ENCODE measurements around the gene PTPRM. TPM values are rescaled to one million over a fixed set of nuclear protein-coding genes. Genes with fewer than 3 reads are reported as not detected.

The PTPRM gene
- total RNA-seq, 4 donors from 2014 or later: 21.4 to 41.8 (median 29.6) TPM

DNA sequence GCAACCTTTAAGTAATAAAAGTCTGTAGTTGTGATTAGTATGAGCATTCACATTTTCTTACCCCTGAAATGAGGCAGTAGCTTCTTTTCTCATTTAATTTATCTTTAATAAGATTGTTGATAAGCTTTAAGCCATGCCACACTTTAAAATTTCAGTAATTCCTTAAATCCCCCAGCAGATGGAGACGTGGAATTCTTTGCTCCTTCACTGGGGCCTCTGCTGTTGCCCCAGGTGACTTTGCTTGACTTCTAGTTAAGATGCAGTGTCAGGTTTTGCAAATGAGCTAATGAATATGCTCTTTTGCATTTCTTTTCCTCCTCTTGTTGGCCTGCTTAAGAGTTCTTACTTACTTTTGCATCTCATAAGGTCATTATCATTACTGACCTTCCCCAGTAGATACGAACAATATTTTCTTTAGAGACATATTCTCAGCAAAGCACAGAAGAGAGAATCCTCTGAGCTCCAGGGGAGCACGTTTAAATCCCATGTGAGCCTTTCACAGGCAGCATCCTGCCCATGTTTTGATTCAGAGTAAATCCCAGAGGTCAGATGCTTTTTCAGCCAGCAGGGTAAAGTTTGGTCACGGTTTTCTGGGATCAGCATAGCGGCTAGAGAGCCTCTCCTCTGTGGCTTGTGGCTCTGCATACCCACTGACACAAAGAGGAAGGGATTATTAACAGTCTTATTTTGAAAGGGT, 222.9 kb downstream of the PTPRM start:
- no peak for DNase-seq (ENCODE audit: low spot score in 2 of 2)

GRCh38 chr18:7793100-7793499, 226.0 kb downstream of the PTPRM start:
- intact Hi-C loops (cut with DNase I; ENCODE audit: low total_unique reads): no loop called here
- DNase-seq (ENCODE audit: low spot score in 2 of 2): no peak

More for the DNA sequence above, 222.9 kb downstream of the PTPRM start:
- WGBS, 2 donors: 57 to 59% methylated on average over 5 of the region's 5 CpGs
- no peak overlapping the region for H3K4me3 ChIP-seq (ENCODE audit: low read depth, poor library complexity, severe bottlenecking)
- intact Hi-C loops (cut with DNase I; ENCODE audit: low total_unique reads): no loop called here
- no peak for TF ChIP-seq POLR2A (IDR thresholded peaks at IDR 0.05)
- TF ChIP-seq, protein P1, sequence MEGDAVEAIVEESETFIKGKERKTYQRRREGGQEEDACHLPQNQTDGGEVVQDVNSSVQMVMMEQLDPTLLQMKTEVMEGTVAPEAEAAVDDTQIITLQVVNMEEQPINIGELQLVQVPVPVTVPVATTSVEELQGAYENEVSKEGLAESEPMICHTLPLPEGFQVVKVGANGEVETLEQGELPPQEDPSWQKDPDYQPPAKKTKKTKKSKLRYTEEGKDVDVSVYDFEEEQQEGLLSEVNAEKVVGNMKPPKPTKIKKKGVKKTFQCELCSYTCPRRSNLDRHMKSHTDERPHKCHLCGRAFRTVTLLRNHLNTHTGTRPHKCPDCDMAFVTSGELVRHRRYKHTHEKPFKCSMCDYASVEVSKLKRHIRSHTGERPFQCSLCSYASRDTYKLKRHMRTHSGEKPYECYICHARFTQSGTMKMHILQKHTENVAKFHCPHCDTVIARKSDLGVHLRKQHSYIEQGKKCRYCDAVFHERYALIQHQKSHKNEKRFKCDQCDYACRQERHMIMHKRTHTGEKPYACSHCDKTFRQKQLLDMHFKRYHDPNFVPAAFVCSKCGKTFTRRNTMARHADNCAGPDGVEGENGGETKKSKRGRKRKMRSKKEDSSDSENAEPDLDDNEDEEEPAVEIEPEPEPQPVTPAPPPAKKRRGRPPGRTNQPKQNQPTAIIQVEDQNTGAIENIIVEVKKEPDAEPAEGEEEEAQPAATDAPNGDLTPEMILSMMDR (IDR thresholded peaks at IDR 0.05): no peak

GRCh38 chr18:7803956-7804469, 236.9 kb downstream of the PTPRM start:
- TF ChIP-seq, protein P1 (IDR thresholded peaks at IDR 0.05): no peak
- TF ChIP-seq POLR2A (IDR thresholded peaks at IDR 0.05): no peak
- no peak overlapping the region for H3K4me3 ChIP-seq (ENCODE audit: low read depth, poor library complexity, severe bottlenecking)
- 80 to 89% methylated on average over 4 of the region's 4 CpGs for WGBS, 2 donors
- no peak for DNase-seq (ENCODE audit: low spot score in 2 of 2)
- intact Hi-C loops (cut with DNase I; ENCODE audit: low total_unique reads): no loop called here

More at GRCh38 chr18:7793100-7793499, 226.0 kb downstream of the PTPRM start:
- H3K4me3 ChIP-seq (ENCODE audit: low read depth, poor library complexity, severe bottlenecking): no peak overlapping the region
- TF ChIP-seq, protein P1 (IDR thresholded peaks at IDR 0.05): no peak
- TF ChIP-seq POLR2A (IDR thresholded peaks at IDR 0.05): no peak
- whole genome bisulfite sequencing, 2 donors: 94% methylated on average over 5 of the region's 5 CpGs

DNA sequence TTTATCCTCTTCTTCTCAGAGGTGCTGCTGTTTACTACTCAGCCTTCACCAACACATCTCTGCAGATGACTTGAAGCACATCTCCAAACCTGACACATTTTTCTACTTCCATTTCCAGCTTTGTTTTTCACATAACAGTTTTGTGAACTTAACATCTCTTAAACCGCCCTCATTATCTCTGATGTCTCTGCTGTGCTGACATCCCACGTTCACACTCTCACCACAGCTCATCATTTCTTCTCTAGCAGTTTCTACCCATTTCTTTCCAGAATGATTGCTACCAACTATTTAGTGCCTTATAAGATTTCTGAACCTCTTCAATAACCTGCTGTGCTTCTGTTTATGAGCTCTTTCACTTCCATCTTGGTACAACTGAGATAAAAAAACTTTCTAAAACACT, 238.0 kb downstream of the PTPRM start:
- WGBS, 2 donors: 93 to 96% methylated on average over 2 of the region's 2 CpGs
- TF ChIP-seq POLR2A (IDR thresholded peaks at IDR 0.05): no peak
- TF ChIP-seq, protein P1 (IDR thresholded peaks at IDR 0.05): no peak
- intact Hi-C loops (cut with DNase I; ENCODE audit: low total_unique reads): no loop called here
- no peak overlapping the region for H3K4me3 ChIP-seq (ENCODE audit: low read depth, poor library complexity, severe bottlenecking)
- no peak for DNase-seq (ENCODE audit: low spot score in 2 of 2)

- WGBS, 2 donors: 88 to 95% methylated on average over 1 of the region's 1 CpG
- no peak for DNase-seq (ENCODE audit: low spot score in 2 of 2)
- TF ChIP-seq, protein P1 (IDR thresholded peaks at IDR 0.05): no peak
- TF ChIP-seq POLR2A (IDR thresholded peaks at IDR 0.05): no peak
- H3K4me3 ChIP-seq (ENCODE audit: low read depth, poor library complexity, severe bottlenecking): no peak overlapping the region
- intact Hi-C loops (cut with DNase I; ENCODE audit: low total_unique reads): no loop called here
These were observed 238.8 kb downstream of the PTPRM start for GRCh38 chr18:7805880-7806279.

All from lower leg skin (tissue), 4 donors.